GM21528 (cell line): ENCODE measurements around the gene DPYD.

Source experiments
- ATAC-seq: cut with Tn5 transposase; IDR thresholded peaks from one replicate; pipeline ENCODE4 v1.9.1; 2021; ENCODE audit warnings: mild to moderate bottlenecking, moderate library complexity; ENCODE audit not compliant: unreplicated experiment, low FRiP score

DPYD gene

DNA sequence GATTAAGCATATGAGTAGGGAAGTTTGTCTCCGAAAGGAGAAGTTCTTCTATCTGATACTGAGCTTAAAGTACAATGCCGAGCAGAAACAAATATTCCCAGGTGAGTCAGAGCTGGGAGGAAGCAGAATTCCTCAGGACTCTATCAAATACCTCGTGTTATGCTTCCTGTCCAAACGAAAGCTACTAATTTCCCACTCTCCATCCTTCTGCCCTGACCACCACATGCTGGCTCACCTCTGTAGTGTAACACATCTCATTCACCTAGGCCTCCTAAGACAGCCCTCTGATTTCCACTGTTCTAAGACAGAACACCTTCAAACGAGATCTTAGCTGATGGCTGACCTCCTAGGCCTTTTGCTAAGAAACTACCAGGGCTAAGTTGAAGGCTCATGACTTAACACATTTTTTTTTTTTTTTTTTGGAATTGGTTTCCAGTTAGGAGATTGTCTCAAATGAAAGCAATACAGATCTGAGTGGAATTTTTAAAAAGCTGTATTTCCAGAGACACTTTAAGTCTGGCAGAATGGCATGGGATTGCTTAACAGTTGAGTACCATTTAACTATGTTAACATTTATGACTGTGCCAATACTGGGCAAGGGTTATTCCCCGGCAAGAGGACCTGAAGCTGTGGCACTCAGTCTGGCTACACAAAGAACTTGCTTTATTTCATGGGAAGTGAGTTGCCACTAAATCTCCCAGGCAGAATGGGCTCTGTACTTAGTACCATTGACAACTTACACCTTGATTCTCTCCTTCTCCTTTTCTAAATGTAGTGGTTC is 583.4 kb downstream of the DPYD start:
- no peak for ATAC-seq

DNA sequence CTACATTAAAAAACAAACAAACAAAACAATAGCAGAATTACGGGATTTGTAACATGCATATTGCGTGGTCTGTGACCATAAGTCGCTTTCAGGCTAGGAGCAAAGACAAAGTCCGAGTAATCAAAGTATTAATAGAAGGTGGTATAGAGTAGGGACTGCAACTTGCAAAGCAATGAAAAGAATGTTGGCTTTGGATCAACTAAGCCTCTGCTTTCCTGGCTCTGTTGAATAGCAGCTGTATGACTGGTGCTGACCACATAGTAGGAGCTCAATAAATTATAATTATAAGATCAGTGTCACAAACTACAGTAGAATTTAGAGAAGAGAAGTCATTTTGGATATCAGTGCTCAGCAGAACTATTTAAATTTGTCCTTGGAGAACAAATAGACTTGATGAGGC is 586.4 kb downstream of the DPYD start:
- no peak for ATAC-seq

DNA sequence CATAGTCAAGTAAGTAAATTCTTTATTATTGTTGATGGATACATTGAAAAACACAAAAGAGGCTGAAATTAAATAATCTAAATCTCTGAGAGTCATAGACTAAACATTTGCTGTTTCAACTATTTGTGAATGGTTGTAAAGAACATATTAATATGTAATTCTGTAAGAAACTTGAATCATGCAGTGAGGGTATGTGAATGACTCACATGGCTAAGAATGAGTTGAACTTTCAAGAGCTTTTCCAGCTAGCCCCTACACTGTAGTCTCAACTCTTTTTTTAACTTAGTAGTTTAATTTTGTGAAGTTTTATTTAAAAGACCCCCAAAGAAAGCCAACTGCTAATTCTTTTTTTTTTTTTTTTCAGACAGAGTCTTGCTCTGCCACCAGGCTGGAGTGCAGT is 588.1 kb downstream of the DPYD start:
- no peak for ATAC-seq

DNA sequence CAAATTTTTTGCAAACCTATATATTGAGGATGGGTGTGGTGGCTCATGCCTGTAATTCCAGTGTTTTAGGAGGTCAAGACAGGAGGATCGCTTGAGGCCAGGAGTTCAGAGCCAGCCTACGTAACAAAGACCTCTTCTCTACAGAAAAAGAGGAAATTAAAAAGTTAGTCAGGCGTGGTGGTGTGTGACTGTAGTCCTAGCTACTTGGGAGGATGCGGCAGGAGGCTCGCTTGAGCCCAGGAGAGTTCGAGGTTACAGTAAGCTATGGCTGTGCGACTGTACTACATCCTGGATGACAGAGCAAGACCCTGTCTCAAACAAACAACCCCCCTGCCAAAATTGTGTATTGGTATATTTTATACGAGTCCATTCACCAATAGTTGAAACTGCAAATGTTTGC is 589.7 kb downstream of the DPYD start:
- no peak for ATAC-seq

DNA sequence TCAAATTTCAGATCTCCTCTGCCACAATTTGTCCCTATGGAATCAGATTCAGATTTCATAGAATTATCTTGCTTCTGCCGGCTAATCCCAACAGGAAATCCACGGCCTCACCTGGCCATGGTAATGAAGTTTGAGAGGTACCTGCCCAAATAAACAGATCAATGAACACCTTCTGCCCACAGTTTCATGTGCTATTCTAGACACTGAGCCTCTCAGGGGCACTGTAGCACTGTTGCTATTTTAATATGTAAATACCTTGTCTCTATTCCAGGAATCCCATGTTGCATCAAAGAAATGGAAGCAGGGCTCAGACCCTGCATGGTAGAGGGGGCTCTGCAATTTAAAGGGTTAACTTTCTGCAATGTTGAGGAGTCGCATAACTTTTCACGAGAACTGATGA is 606.1 kb downstream of the DPYD start:
- ATAC-seq = no peak

DNA sequence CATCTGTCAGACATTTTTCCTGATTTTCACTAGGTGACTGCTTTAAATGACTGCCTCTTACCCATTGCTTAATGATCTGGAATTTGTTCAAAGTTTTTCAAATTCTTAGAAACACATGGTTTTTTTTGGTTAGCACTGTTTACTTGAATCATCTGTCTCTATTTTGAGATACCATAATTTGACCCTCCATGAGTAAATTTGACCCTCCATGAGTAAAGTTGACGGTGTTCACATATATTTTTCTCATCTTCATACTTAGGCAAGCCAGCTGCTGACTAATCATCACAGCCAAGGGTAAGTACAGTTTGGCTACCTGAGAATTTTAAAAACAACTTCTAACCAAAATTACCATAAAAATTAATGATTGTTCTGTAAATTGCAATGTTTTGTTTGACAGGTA is 612.7 kb downstream of the DPYD start:
- ATAC-seq = no peak

DNA sequence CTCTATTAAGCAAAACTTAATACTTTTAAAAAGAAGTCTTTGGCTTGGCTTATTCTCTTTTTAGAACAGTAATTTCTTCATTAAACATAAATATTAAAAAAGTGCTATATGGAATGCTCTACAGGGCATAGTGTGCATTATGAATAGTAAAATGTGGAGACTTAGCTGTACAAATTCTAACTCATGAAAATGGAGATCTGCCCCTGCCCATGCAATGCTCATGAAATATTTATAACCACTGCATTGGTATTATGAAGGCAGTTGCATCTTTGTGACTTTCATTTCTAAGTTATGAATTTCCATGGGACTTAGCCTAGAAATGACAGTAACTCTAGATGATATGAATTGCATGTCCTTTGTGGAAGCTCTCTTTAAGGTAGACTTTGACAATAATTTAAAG is 613.3 kb downstream of the DPYD start:
- ATAC-seq = no peak

DNA sequence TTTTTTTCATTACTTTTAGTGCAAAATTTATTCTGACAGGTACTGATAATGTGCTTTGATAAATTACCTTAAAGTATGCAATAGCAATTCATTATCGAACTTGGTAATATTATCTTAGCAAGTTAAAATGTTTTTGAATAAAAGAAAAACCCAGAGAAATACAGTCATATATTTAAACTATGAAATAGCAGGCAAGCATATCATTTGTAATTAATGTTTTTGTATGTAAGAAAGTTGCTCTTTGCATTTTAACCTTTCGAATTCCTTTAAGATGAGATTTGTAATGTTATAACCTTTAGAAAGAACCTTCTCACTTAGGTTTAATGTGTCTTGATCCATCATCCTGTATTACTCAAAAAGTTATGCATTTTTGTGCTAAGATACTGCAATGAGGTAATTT is 613.7 kb downstream of the DPYD start:
- no peak for ATAC-seq

DNA sequence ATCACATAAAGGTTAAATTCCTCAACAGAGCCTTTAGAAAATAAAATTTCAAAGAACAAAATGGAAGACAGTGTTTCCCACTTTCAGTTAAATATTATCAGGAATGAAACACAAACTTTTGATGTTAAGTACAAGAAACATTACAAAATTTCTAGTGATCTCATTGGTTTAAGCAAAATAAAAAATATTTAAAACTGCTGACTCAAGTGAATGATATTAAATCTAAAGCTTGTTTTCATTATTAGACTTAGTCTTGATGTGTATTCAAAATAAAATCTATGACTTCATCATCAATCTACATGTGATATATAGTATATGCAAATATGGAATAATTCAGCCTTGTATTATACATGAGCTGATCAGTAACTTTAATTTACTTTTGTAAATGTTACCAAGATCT is 614.3 kb downstream of the DPYD start:
- no peak for ATAC-seq

DNA sequence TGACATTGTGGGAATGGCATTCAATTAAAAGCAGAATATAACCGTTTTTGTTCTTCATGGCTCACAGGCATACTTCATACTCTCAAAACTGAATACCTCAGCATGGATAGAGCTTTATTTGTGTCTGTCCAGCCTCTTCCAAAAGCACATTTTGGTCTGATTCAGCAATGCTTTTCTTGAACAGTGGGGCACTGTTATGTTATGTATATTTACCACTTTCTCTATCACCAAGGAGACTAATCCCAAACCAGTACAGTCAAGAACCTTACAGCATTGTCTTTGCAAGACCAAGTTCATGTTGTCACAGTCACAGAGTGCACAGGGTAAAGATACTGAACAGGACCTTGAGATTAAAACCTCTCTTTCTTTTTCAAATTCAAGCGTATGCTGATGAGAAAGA is 616.5 kb downstream of the DPYD start:
- no peak for ATAC-seq

DNA sequence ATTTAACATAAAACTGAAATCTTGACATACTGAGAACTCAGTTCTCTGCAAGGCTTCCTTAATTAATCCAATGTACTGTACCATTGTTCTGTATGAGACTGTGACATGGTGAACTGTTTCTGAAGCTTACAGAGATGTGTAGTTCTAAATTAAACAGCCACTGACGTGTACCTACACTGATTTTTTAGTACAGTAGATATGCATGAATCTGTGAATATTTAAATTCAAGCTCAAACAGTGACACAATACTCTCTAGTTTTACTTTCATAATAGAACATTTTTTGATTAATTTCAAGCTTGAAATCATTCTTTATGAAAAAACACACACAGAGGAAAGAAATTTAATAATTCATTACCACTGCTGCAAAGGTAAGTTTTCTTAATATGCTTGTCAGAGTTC is 621.9 kb downstream of the DPYD start:
- ATAC-seq = no peak

DNA sequence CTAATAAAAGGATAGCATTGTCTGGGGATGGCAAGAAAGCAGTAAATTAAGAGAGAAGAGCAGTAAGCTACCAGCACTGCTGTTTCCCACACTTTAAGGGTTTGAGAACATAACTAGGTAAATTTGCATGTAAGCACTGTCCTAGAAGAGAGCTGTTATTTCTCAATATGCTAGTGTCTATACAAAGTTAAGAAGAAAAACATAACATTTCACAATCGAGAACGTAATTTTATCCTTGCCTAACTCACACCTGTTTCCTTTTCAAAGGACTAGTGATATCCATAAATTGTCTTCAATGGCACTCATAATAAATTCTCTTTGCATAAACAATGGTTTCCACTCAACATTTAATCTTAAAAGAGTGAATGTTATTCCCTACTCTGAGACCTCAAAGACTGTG is 623.2 kb downstream of the DPYD start:
- no peak for ATAC-seq

DNA sequence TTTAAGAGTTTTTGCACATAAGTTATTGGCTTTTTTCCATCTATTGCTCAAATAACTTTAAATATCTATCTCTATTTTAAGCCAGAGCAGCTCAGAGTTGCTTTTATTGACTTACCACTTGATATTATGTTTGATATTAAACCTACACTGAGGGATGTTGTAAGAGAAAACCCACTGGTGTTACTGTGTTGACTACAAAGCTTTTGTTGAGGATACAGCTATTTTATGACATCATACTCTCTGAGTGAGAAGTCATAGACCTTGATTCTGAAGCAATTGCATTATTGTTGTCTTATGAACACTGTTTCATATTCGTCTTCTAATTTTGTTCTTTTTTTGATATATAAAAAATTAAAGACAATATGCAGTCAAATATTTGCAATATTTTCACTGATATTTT is 638.9 kb downstream of the DPYD start:
- ATAC-seq = no peak

DNA sequence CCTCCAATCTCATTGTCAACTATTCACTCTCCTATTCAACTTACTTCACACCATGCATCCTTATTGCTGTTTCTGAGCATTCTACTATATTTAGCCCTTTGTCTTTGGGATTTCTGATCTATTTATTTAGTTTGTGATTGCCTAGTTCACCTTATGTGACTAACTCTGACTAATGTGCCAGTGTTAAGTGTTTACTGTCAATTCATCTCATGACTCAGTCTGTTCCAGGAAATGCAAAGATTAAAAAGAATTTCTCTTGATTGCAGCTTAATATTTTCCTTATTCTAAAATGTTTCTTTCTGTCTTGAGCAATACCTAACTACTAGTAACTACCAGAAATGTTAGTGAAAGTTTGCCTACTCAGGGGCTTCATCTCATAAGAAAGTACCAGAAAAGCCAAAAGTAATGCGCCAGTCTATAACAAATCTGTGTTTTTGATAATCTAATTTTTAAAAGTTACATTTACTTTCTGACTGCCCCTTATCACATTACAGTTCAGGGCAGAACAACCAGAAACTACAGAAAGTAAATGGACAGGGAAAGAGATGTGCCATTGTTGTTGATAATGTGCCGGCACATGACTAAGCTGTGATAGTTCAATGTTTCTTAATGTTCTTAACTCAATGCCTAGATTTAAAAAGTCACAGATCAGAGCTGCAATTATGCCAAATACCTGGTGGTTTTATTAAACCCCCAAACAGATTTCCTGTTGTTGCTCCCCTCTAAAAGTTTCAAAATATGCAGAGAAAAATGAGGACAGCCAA is 642.8 kb downstream of the DPYD start:
- no peak for ATAC-seq

DNA sequence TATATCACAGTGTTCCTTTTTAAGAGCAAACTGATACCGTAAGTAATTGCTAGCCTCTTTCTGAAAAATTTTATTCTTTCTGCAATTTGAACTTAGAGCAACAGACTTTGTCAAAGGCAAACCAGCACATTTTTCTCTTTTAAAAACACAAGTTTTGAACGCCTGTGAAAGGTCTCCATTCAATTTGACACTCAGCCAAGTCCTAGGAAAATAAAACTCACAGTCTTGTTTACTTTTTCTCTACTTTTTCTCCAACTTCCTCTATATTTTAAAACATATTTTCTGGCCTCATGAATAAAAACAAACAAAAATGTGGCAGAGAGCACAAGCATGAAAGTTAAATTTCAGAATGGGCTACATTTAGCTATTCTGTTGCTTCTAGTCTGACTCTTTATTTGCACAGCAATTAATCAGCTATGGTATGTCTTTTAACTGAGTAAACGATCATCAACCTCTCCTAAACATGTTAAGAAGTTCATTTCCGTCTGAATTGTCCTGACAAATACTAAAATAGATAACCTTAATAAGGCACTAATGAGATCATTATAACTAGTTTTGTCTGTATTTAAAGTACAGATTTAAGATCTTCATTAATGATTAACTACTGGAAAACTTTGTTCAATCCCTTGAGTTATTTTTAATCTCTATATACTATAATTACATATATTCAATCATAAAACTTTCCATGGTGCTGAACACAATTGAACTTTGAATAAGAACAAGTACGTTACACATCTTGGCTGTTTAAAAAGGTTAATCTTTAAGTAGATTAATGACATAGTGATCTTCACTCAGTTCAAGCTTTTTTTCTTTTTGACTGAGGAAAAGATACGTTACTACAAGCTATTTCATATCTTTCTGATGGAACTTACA is 648.7 kb downstream of the DPYD start:
- no peak for ATAC-seq

DNA sequence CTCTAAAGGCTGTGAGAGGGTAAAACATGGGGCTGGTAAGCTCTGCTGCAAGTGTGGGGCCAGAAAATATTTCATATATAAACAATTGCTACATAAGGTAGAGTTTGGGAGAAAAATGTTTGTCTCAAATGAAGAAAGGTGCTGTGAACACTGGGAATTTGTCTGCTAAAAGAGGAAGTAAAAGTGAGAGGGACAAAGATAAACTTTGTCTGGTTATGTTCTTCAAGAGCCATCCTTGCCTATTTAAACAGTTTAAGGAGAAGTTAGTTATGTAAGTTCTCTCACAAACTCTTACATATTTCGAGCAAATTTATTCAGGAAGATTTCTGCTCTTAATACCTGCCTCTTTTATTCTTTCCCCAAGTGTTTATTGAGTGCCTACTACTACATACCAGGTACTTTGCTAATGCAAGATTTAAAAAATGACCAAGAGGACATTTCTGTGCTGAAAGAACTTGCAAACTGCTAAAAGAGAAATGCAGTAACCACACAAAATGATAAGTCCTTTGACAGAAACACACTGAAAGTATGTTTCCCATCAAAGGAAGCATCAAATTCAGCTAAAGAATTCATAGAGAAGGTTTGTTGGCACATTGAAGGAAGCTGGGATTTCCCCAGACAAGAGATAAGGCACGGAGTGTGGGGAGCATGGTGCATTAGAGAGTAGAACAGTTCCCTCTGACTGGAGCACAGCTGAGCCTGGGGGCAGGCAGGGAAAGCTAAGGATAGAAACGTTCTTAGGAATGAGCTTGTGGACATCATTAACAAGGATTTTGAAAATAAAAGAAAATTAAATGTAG is 650.1 kb downstream of the DPYD start:
- ATAC-seq = no peak

DNA sequence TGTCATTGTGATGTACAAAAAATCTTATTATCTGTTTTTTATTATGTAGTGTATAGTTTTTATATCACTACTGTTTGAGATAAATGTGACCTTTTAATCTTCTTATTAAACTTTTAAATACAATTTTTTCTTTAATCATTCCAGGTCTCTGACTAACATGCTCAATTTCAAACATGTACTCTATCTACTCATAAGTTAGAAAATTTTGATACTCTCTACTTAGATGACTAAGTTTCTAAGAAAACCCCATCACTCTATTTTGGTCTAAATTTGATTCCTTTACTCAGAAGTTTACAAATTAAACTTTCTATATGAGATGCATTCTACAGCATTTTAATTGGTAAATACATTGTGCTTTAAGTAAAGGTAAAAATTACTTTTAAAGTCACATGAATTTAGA is 655.2 kb downstream of the DPYD start:
- ATAC-seq = no peak

DNA sequence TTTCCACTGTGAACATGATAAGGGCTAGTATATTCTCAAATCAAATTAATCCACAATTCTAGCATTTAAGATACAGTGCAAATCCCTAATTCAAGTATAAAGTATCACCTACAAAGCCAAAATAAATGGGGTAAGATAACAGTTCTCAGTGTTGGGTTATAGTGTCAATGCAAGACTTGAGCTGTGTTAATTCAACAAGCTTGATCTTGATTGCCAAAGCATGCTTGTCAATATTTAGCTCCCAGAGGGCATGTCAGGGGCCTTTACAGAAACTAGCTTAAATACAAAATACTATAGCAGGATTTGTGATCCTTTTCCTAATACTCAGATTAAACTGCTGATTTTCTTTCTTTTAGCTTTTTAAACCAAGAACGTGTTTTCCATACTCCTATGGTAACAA is 658.0 kb downstream of the DPYD start:
- ATAC-seq = no peak

DNA sequence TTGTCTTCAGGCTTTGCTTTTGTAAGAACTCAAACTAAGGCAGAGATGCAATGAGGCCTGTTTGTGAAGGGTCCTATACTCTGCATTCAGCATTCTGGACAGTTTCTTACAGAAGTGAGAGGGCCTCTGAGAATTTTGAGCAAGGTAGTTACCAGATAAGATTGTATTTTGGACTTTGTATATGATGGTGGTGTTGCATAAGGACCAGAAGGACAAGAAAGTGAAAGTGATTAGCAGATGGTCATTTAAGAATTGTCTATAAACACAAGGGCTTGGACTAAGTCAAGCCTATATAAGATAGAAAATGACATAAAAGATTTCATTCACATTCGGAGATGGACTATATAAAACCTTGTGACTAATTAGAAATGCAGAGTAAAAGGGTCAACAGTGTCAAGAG is 662.2 kb downstream of the DPYD start:
- ATAC-seq = no peak

DNA sequence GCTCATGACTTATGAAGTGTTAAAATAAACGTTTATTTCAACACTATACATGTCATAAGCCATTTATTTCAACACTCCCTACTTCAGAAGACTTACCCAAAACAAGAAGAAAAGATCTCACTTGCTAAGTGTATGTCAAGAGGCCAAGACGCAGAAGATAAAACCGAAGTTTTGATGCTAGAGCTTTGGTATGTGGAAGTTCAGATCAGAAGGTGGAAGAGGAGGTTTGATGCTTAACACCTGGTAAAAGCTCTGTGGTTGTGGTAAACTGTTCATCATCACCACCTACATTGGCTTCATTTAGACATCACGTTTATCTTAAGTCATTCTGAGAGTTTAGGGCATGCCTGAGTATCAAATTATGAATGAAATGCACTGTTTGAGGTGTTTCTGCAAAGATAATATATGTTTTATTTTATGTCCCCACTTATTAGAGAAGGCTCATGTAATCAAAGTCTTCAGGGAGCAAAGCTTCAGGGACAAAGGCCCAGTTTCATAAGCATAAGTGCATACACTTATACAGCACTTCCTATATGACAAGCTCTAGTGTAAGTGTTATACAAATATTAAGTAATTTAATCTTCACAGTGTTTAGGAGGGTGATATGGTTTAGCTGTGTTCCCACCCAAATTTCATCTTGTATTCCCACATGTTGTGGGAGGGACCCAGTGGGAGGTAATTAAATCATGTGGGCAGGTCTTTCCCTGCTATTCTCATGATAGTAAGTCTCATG is 665.9 kb downstream of the DPYD start:
- ATAC-seq = no peak
